Neuronal stem cell (in vitro differentiated cells): Measurements from ENCODE around the gene KLF7.

ENCODE experiments used
- DNase-seq: peaks from one replicate; pipeline ENCODE4 v3.0.0-alpha.2; 2013; ENCODE audit warnings: low spot score
- H2AFZ ChIP-seq: one replicate; pipeline ENCODE4 v1.6.1; 2013; ENCODE audit warnings: mild to moderate bottlenecking, low read length, inconsistent platforms
- H2AK5ac ChIP-seq: 2 replicates; pipeline ENCODE4 v1.6.1; 2013; ENCODE audit warnings: low read depth, mild to moderate bottlenecking, inconsistent platforms, low read length, moderate library complexity, mixed read lengths
- H2BK120ac ChIP-seq: 2 replicates; pipeline ENCODE4 v1.6.1; 2013; ENCODE audit warnings: low read depth, mild to moderate bottlenecking, inconsistent platforms, low read length, moderate library complexity, mixed read lengths
- H2BK12ac ChIP-seq: one replicate; pipeline ENCODE4 v1.6.1; 2013; ENCODE audit warnings: low read length, inconsistent platforms
- H2BK15ac ChIP-seq: 2 replicates; pipeline ENCODE4 v1.6.1; 2013; ENCODE audit warnings: mild to moderate bottlenecking, low read length, inconsistent platforms, mixed read lengths
- H2BK5ac ChIP-seq: one replicate; pipeline ENCODE4 v1.6.1; 2013; ENCODE audit warnings: inconsistent platforms, mild to moderate bottlenecking, low read length, moderate library complexity
- H3K14ac ChIP-seq: one replicate; pipeline ENCODE4 v1.6.1; 2013; ENCODE audit warnings: low read length, inconsistent platforms
- H3K18ac ChIP-seq: 2 replicates; pipeline ENCODE4 v1.6.1; 2013; ENCODE audit warnings: low read length, inconsistent platforms
- H3K23ac ChIP-seq: 2 replicates; pipeline ENCODE4 v1.6.1; 2013; ENCODE audit warnings: low read depth, mild to moderate bottlenecking, mixed read lengths, low read length, inconsistent platforms; ENCODE audit not compliant: poor library complexity
- H3K27ac ChIP-seq: replicated peaks from 3 replicates; pipeline ENCODE4 v1.5.1; 2013; ENCODE audit warnings: low read length, inconsistent platforms
- H3K27me3 ChIP-seq, 3 experiments: 2 replicates each; pipeline ENCODE4 v1.6.1; 2013; ENCODE audit warnings: low read length in 3 of 3, mild to moderate bottlenecking in 2 of 3, inconsistent platforms in 1 of 3, low read depth in 1 of 3, mixed read lengths in 1 of 3, moderate library complexity in 1 of 3; ENCODE audit not compliant: control insufficient read depth in 3 of 3, insufficient read depth in 3 of 3
- H3K36me3 ChIP-seq, 2 donors: replicated peaks in 1 of 2; 2 replicates each; pipeline ENCODE4 v1.6.1; 2013; ENCODE audit warnings: low read length in 2 of 2; ENCODE audit not compliant: control insufficient read depth in 2 of 2, insufficient read depth in 2 of 2
- H3K4ac ChIP-seq: 2 replicates; pipeline ENCODE4 v1.6.1; 2013; ENCODE audit warnings: inconsistent platforms, mild to moderate bottlenecking, low read length, moderate library complexity
- H3K4me1 ChIP-seq, 2 donors: 1 replicate in 1 of 2; 2 replicates in 1 of 2; pipeline ENCODE4 v1.6.1; 2013; ENCODE audit warnings: low read length in 2 of 2, low read depth in 1 of 2; ENCODE audit not compliant: control insufficient read depth in 2 of 2, insufficient read depth in 1 of 2
- H3K4me2 ChIP-seq: one replicate; pipeline ENCODE4 v1.6.1; 2013; ENCODE audit warnings: mild to moderate bottlenecking, low read length, inconsistent platforms; ENCODE audit not compliant: insufficient read depth, poor library complexity, severe bottlenecking
- H3K4me3 ChIP-seq, 2 donors: 2 replicates each; pipeline ENCODE4 v1.5.1; 2013; ENCODE audit warnings: low read length in 2 of 2, mild to moderate bottlenecking in 2 of 2, inconsistent platforms in 1 of 2, moderate library complexity in 1 of 2
- H3K79me1 ChIP-seq: one replicate; pipeline ENCODE4 v1.6.1; 2013; ENCODE audit warnings: low read depth, mild to moderate bottlenecking, inconsistent platforms, low read length, moderate library complexity
- H3K9ac ChIP-seq: one replicate; pipeline ENCODE4 v1.6.1; 2013; ENCODE audit warnings: mild to moderate bottlenecking, low read depth, low read length, inconsistent platforms; ENCODE audit not compliant: poor library complexity
- H3K9me3 ChIP-seq, 2 donors: replicated peaks in 1 of 2; 2 replicates each; pipeline versions ENCODE3 to v1.6.1; 2013; ENCODE audit warnings: low read length in 2 of 2, mild to moderate bottlenecking in 2 of 2, inconsistent platforms in 1 of 2, low read depth in 1 of 2, mixed read lengths in 1 of 2, moderate library complexity in 1 of 2; ENCODE audit not compliant: control insufficient read depth in 2 of 2, insufficient read depth in 1 of 2
- H4K8ac ChIP-seq: one replicate; pipeline ENCODE4 v1.6.1; 2013; ENCODE audit warnings: low read depth, mild to moderate bottlenecking, inconsistent platforms, low read length, moderate library complexity
- H4K91ac ChIP-seq: one replicate; pipeline ENCODE4 v1.6.1; 2013; ENCODE audit warnings: low read length, low read depth, mild to moderate bottlenecking, inconsistent platforms; ENCODE audit not compliant: poor library complexity
- WGBS, 2 donors: extraction: QIAGEN DNeasy Blood & Tissue Kit; methylation state at CpG; one replicate each; pipeline ENCODE4 v1.1.7; 2013; ENCODE audit warnings: missing lambda C conversion rate in 2 of 2, mixed read lengths in 1 of 2; ENCODE audit not compliant: insufficient read length in 2 of 2, insufficient replicate concordance in 1 of 2; ENCODE audit errors: extremely low coverage in 2 of 2; 5-methylcytosine and 5-hydroxymethylcytosine counted together

The KLF7 gene

DNA sequence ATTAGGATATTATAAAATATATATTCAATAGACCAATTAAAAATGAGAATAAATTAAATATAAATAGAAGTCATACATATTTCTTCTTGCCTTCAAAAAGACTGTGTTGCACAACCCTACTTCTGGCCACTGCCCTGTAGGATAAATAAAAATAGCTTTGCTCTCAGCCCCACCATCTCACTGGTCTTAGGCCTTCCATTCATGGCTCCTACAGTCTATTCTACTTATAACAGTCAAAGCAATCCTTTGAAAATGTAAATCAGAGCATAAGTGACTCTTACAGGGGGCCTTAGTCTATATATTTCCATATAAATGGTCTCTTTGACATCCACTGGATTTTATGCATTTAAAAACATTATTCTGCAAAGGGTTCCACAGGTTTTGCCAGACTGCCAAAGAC lies 72.9 kb downstream of the KLF7 start:
- Histone ChIP-seq H3K14ac (no peak overlapping the region), H3K23ac (no peak overlapping the region), H3K9ac (no peak overlapping the region), H3K79me1 (no peaks in the 10 kb centered on the region), H3K4me2 (no peak overlapping the region), H2AK5ac (no peak overlapping the region), H3K27ac (no peak overlapping the region), H2AFZ (no peak overlapping the region), H3K4me1 (peaks cover 2 to 8% of the 10 kb centered on the region in 2 donors), H3K27me3 (peaks cover 0 to 2% (median 0%) of the 10 kb centered on the region in 3 experiments), H3K9me3 (peaks cover 0 to 8% of the 10 kb centered on the region in 2 donors), H3K4ac (no peak overlapping the region), H2BK12ac (no peak overlapping the region), H2BK5ac (no peak overlapping the region), H4K91ac (no peak overlapping the region), H2BK15ac (no peak overlapping the region), H4K8ac (no peak overlapping the region), H3K4me3 (no peak overlapping the region), H2BK120ac (no peak overlapping the region), H3K36me3 (peaks cover 3 to 53% of the 10 kb centered on the region in 2 donors), H3K18ac (no peak overlapping the region)
- no peak for DNase-seq

- H4K91ac ChIP-seq, result no peak overlapping the region
- no peak overlapping the region for H2AFZ ChIP-seq
- H2BK120ac ChIP-seq, result no peak overlapping the region
- H3K14ac ChIP-seq, result no peak overlapping the region
- H4K8ac ChIP-seq, result no peak overlapping the region
- H3K23ac ChIP-seq, result no peak overlapping the region
- no peak overlapping the region for H3K27ac ChIP-seq
- H2BK12ac ChIP-seq, result no peak overlapping the region
- H3K4me1 ChIP-seq, result peaks cover 4 to 8% of the 10 kb centered on the region in 2 donors
- H3K9ac ChIP-seq, result no peak overlapping the region
- H2BK5ac ChIP-seq, result no peak overlapping the region
- no peak overlapping the region for H3K18ac ChIP-seq
- DNase-seq, result no peak
- H3K27me3 ChIP-seq, result peaks cover 0 to 2% (median 0%) of the 10 kb centered on the region in 3 experiments
- no CpG with 5 or more reads among the region's 2 CpGs for WGBS, 2 donors
- no peak overlapping the region for H2BK15ac ChIP-seq
- H3K4me2 ChIP-seq, result no peak overlapping the region
- no peak overlapping the region for H3K4me3 ChIP-seq
- H3K9me3 ChIP-seq, result peaks cover 0 to 8% of the 10 kb centered on the region in 2 donors
- no peak overlapping the region for H3K4ac ChIP-seq
- no peaks in the 10 kb centered on the region for H3K79me1 ChIP-seq
- H2AK5ac ChIP-seq, result no peak overlapping the region
- peaks cover 3 to 55% of the 10 kb centered on the region in 2 donors for H3K36me3 ChIP-seq
Observed at GRCh38 chr2:207091928-207092327, 73.8 kb downstream of the KLF7 start.

GRCh38 chr2:207091176-207091575 lies 74.6 kb downstream of the KLF7 start:
- peaks cover 0 to 8% of the 10 kb centered on the region in 2 donors for H3K9me3 ChIP-seq
- no peak overlapping the region for H3K23ac ChIP-seq
- no peak overlapping the region for H3K4ac ChIP-seq
- no peak overlapping the region for H2AFZ ChIP-seq
- no peak overlapping the region for H4K91ac ChIP-seq
- H3K79me1 ChIP-seq, result no peaks in the 10 kb centered on the region
- H3K27ac ChIP-seq, result no peak overlapping the region
- no CpG with 5 or more reads among the region's 2 CpGs for WGBS, 2 donors
- H3K4me2 ChIP-seq, result no peak overlapping the region
- H2BK120ac ChIP-seq, result no peak overlapping the region
- no peaks in the 10 kb centered on the region for H3K27me3 ChIP-seq
- H3K9ac ChIP-seq, result no peak overlapping the region
- no peak for DNase-seq
- H3K14ac ChIP-seq, result no peak overlapping the region
- H3K36me3 ChIP-seq, result peaks cover 3 to 60% of the 10 kb centered on the region in 2 donors
- no peak overlapping the region for H2BK15ac ChIP-seq
- no peak overlapping the region for H3K18ac ChIP-seq
- H3K4me1 ChIP-seq, result peaks cover 4 to 8% of the 10 kb centered on the region in 2 donors
- no peak overlapping the region for H2BK5ac ChIP-seq
- no peak overlapping the region for H3K4me3 ChIP-seq
- no peak overlapping the region for H2AK5ac ChIP-seq
- no peak overlapping the region for H4K8ac ChIP-seq
- H2BK12ac ChIP-seq, result no peak overlapping the region

GRCh38 chr2:207090389-207090788 lies 75.4 kb downstream of the KLF7 start:
- Histone ChIP-seq H4K91ac (no peak overlapping the region), H2AK5ac (no peak overlapping the region)

More at GRCh38 chr2:207090389-207090788, 75.4 kb downstream of the KLF7 start:
- no peak for DNase-seq
- WGBS, 2 donors, result no CpG with 5 or more reads among the region's 5 CpGs
- no peak overlapping the region for H2AFZ ChIP-seq
- H3K23ac ChIP-seq, result no peak overlapping the region
- H3K4me1 ChIP-seq, result peaks cover 4 to 8% of the 10 kb centered on the region in 2 donors
- H3K79me1 ChIP-seq, result no peaks in the 10 kb centered on the region
- H2BK15ac ChIP-seq, result no peak overlapping the region
- peaks cover 0 to 8% of the 10 kb centered on the region in 2 donors for H3K9me3 ChIP-seq
- H3K4me3 ChIP-seq, result no peak overlapping the region
- no peak overlapping the region for H3K27ac ChIP-seq
- H3K4me2 ChIP-seq, result no peak overlapping the region
- H3K27me3 ChIP-seq, result no peaks in the 10 kb centered on the region
- H3K4ac ChIP-seq, result no peak overlapping the region
- no peak overlapping the region for H3K9ac ChIP-seq
- H2BK120ac ChIP-seq, result no peak overlapping the region
- no peak overlapping the region for H3K14ac ChIP-seq
- H3K18ac ChIP-seq, result no peak overlapping the region
- H2BK12ac ChIP-seq, result no peak overlapping the region
- no peak overlapping the region for H2BK5ac ChIP-seq
- H3K36me3 ChIP-seq, result peaks cover 3 to 66% of the 10 kb centered on the region in 2 donors
- H4K8ac ChIP-seq, result no peak overlapping the region
